K562 (cell line): ENCODE results near the gene CACNA1A. TPM values are rescaled to one million over a fixed set of nuclear protein-coding genes. Genes with fewer than 3 reads are reported as not detected.

Experiments
- CREB1 ChIP-seq, 2 experiments: sonication (generic) in 1 of 2; formaldehyde crosslinking in 1 of 2; IDR thresholded peaks; 2 replicates each; pipeline versions ENCODE4 v1.6.1 to v1.8.0; 2012 to 2022; ENCODE audit warnings: inconsistent platforms in 1 of 2, mild to moderate bottlenecking in 1 of 2, missing genetic modification reagents in 1 of 2, moderate library complexity in 1 of 2
- EGR1 ChIP-seq: fragments of 450-650 bp; conservative IDR thresholded peaks from 2 replicates; pipeline ENCODE4 v1.6.1; 2017; ENCODE audit warnings: mild to moderate bottlenecking
- ELK3 ChIP-seq: fragments of 450-650 bp; formaldehyde crosslinking; IDR thresholded peaks from 2 replicates; pipeline ENCODE4 v1.4.0; 2020; ENCODE audit warnings: mild to moderate bottlenecking
- FOXP1 ChIP-seq: sonication (generic); formaldehyde crosslinking; IDR thresholded peaks from 2 replicates; pipeline ENCODE4 v1.8.0; 2022; ENCODE audit warnings: mild to moderate bottlenecking, missing genetic modification reagents
- GABPB1 ChIP-seq: sonication (generic); formaldehyde crosslinking; IDR thresholded peaks from 2 replicates; pipeline ENCODE4 v1.8.0; 2022; ENCODE audit warnings: mild to moderate bottlenecking, missing genetic modification reagents
- KAT8 ChIP-seq: fragments of 450-650 bp; IDR thresholded peaks from 2 replicates; pipeline ENCODE4 v1.6.1; 2016; ENCODE audit warnings: low read depth, mild to moderate bottlenecking
- MTA1 ChIP-seq: fragments of 450-650 bp; IDR thresholded peaks from 2 replicates; pipeline ENCODE4 v1.6.1; 2017; ENCODE audit warnings: borderline replicate concordance
- MYBL2 ChIP-seq, 2 experiments: fragments of 450-650 bp in 1 of 2; sonication (generic) in 1 of 2; formaldehyde crosslinking in 1 of 2; IDR thresholded peaks; 2 replicates each; pipeline versions ENCODE4 v1.6.1 to v1.8.1; 2017 to 2022; ENCODE audit warnings: borderline replicate concordance in 1 of 2, inconsistent platforms in 1 of 2, low read depth in 1 of 2, mild to moderate bottlenecking in 1 of 2, missing genetic modification reagents in 1 of 2, moderate library complexity in 1 of 2
- NCOA1 ChIP-seq: fragments of 450-650 bp; IDR thresholded peaks from 2 replicates; pipeline ENCODE4 v1.6.1; 2016; ENCODE audit warnings: low read depth
- PHF20 ChIP-seq: fragments of 450-650 bp; IDR thresholded peaks from 2 replicates; pipeline ENCODE4 v1.6.1; 2018; ENCODE audit not compliant: partially characterized antibody
- RBM22 ChIP-seq: fragments of 200-400 bp; formaldehyde crosslinking; IDR thresholded peaks from 2 replicates; pipeline ENCODE4 v1.6.1; 2018; ENCODE audit warnings: low read length, low read depth; ENCODE audit not compliant: poor library complexity, severe bottlenecking
- SAFB2 ChIP-seq: fragments of 200-400 bp; formaldehyde crosslinking; IDR thresholded peaks from 2 replicates; pipeline ENCODE4 v1.6.1; 2018; ENCODE audit warnings: borderline replicate concordance, low read length, low read depth, moderate library complexity; ENCODE audit not compliant: severe bottlenecking
- SNRNP70 ChIP-seq: fragments of 200-400 bp; formaldehyde crosslinking; optimal IDR thresholded peaks from 2 replicates; pipeline ENCODE3; 2017; ENCODE audit warnings: low read depth, low read length
- ZBTB34 ChIP-seq: fragments of 250-450 bp; sonication (Bioruptor Pico); IDR thresholded peaks from 2 replicates; pipeline ENCODE4 v1.8.0; 2021; ENCODE audit warnings: mild to moderate bottlenecking, moderate library complexity
- ZNF263 ChIP-seq: sonication (generic); formaldehyde crosslinking; IDR thresholded peaks from 2 replicates; pipeline ENCODE4 v1.8.0; 2022; ENCODE audit warnings: mild to moderate bottlenecking, missing genetic modification reagents, borderline replicate concordance
- ZNF655 ChIP-seq: fragments of 250-450 bp; sonication (Bioruptor Pico); IDR thresholded peaks from 2 replicates; pipeline ENCODE4 v1.5.0; 2021
- ZNF717 ChIP-seq: fragments of 250-450 bp; sonication (Bioruptor Pico); IDR thresholded peaks from 2 replicates; pipeline ENCODE4 v1.5.0; 2021
- polyA plus RNA-seq, 8 experiments: library from polyadenylated mRNA; depleted of rRNA in 4 of 8; stranded (reverse) in 5 of 8; unstranded in 3 of 8; fragments of >200 nt; fragmentation: Nextera tagmentation in 2 of 8; fragmentation: Illumina TruSeq in 1 of 8; extraction: Ambion mirVana in 2 of 8; extraction: Trizol in 1 of 8; gene quantifications; 2 replicates each; pipeline versions ENCODE4 v1.2.1 to v1.2.3, GENCODE V29; 2011 to 2014; ENCODE audit warnings: inconsistent platforms in 1 of 8, missing spikeins in 1 of 8
- total RNA-seq, 7 experiments: library from RNA; depleted of rRNA in 6 of 7; stranded (reverse); fragments of >200 nt in 6 of 7; fragmentation: Illumina TruSeq in 2 of 7; extraction: Trizol in 2 of 7; gene quantifications; 2 replicates each; pipeline versions ENCODE4 v1.2.1 to v1.2.3, GENCODE V29; 2011 to 2021; ENCODE audit warnings: low replicate concordance in 1 of 7
- TF ChIP-seq, protein P1 (sequence below): sonication (generic); formaldehyde crosslinking; IDR thresholded peaks from 2 replicates; pipeline ENCODE4 v1.8.0; 2023; ENCODE audit warnings: mild to moderate bottlenecking, missing genetic modification reagents
- TF ChIP-seq, protein P2 (sequence below): fragments of 450-650 bp; IDR thresholded peaks from 2 replicates; pipeline ENCODE4 v1.6.1; 2016; ENCODE audit warnings: missing biosample characterization, missing genetic modification characterization

Gene CACNA1A
- total and polyA plus RNA-seq, 9 of the 15 experiments (the other 6 are each of a cell fraction or from before 2014, with no cell fraction given) = 0.03 to 0.20 (median 0.09) TPM; not detected in 1

- TF ChIP-seq ZNF655 (CRISPR knock-in tag) = no peak
- TF ChIP-seq CREB1 (IDR thresholded peaks at IDR 0.05) = 0 out of 2 replicates have a peak, but pooled peaks have one; percentile 12
- TF ChIP-seq CREB1 (CRISPR knock-in tag; IDR thresholded peaks at IDR 0.05) = no peak
- TF ChIP-seq ELK3 (CRISPR knock-in tag) = no peak
- no peak for TF ChIP-seq NCOA1
- TF ChIP-seq, protein P1, sequence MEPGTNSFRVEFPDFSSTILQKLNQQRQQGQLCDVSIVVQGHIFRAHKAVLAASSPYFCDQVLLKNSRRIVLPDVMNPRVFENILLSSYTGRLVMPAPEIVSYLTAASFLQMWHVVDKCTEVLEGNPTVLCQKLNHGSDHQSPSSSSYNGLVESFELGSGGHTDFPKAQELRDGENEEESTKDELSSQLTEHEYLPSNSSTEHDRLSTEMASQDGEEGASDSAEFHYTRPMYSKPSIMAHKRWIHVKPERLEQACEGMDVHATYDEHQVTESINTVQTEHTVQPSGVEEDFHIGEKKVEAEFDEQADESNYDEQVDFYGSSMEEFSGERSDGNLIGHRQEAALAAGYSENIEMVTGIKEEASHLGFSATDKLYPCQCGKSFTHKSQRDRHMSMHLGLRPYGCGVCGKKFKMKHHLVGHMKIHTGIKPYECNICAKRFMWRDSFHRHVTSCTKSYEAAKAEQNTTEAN (CRISPR knock-in tag) = no peak
- TF ChIP-seq GABPB1 (CRISPR knock-in tag) = peak; percentile 86
- TF ChIP-seq MTA1 = no peak
- TF ChIP-seq SAFB2 = no peak
- TF ChIP-seq ZNF717 (CRISPR knock-in tag) = no peak
- no peak for TF ChIP-seq KAT8
- TF ChIP-seq EGR1 = peak; percentile 80
- no peak; the same call in 1 of the 2 replicates for TF ChIP-seq ZNF263 (CRISPR knock-in tag)
- TF ChIP-seq, protein P2, sequence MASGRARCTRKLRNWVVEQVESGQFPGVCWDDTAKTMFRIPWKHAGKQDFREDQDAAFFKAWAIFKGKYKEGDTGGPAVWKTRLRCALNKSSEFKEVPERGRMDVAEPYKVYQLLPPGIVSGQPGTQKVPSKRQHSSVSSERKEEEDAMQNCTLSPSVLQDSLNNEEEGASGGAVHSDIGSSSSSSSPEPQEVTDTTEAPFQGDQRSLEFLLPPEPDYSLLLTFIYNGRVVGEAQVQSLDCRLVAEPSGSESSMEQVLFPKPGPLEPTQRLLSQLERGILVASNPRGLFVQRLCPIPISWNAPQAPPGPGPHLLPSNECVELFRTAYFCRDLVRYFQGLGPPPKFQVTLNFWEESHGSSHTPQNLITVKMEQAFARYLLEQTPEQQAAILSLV = no peak
- TF ChIP-seq FOXP1 (CRISPR knock-in tag) = no peak
- TF ChIP-seq MYBL2 (IDR thresholded peaks at IDR 0.05; ENCODE audit: low read depth) = no peak
- no peak for TF ChIP-seq MYBL2 (CRISPR knock-in tag; IDR thresholded peaks at IDR 0.05; ENCODE audit: borderline replicate concordance)
- peak; percentile 59 for TF ChIP-seq PHF20
- TF ChIP-seq ZBTB34 (CRISPR knock-in tag) = no peak
- TF ChIP-seq RBM22 = no peak
- TF ChIP-seq SNRNP70 = no peak
These were observed 271.8 kb downstream of the CACNA1A start (continued) for GRCh38 chr19:13234518-13234917.
